AG08395 (cell line): Measurements from ENCODE around the gene SLC35A3.

Experiments
- DNase-seq: peaks from one replicate; pipeline ENCODE4 v3.0.0; 2012; ENCODE audit warnings: mixed read lengths, low spot score

The SLC35A3 gene

GRCh38 chr1:100077531-100077930 lies 107.7 kb downstream of the SLC35A3 start:
- no peak for DNase-seq

- DNase-seq, result no peak
These were observed 110.5 kb downstream of the SLC35A3 start for GRCh38 chr1:100080331-100080730.
